Heart left ventricle (tissue), 16 donors: ENCODE data around the gene CEP19. TPM values are rescaled to one million over a fixed set of nuclear protein-coding genes. Genes with fewer than 3 reads are reported as not detected.
"Not testable (repeated sequence)": the region's sequence is repeated elsewhere in the genome, so short reads cannot be mapped to it uniquely, and the experiment has no call there.

Experiments used
- ATAC-seq, 4 donors: fragments of 200-7000 bp; cut with Tn5 transposase; one replicate each; pipeline ENCODE4 v1.9.1; 2020 to 2022; ENCODE audit warnings: moderate library complexity in 4 of 4, mild to moderate bottlenecking in 3 of 4, moderate number of reproducible peaks in 1 of 4
- DNase-seq, 5 donors: peaks; one replicate each; pipeline ENCODE4 v3.0.0-alpha.2; 2020
- H3K27ac ChIP-seq, 12 donors: fragments of 200-600 bp; sonication (generic) in 4 of 12; one replicate each; pipeline versions ENCODE4 v1.5.0 to v1.8.0; 2016 to 2022; ENCODE audit warnings: mild to moderate bottlenecking in 2 of 12
- H3K27me3 ChIP-seq, 9 donors: fragments of 200-600 bp; sonication (generic) in 2 of 9; one replicate each; pipeline versions ENCODE4 v1.5.1 to v1.8.0; 2016 to 2022; ENCODE audit warnings: mild to moderate bottlenecking in 3 of 9
- H3K36me3 ChIP-seq, 9 donors: fragments of 200-600 bp; sonication (generic) in 2 of 9; one replicate each; pipeline versions ENCODE4 v1.5.0 to v1.8.0; 2018 to 2022; ENCODE audit warnings: mild to moderate bottlenecking in 2 of 9
- H3K4me1 ChIP-seq, 12 donors: fragments of 200-600 bp; sonication (generic) in 4 of 12; one replicate each; pipeline versions ENCODE4 v1.5.0 to v1.8.0; 2016 to 2022; ENCODE audit warnings: mild to moderate bottlenecking in 3 of 12
- H3K4me3 ChIP-seq, 12 donors: fragments of 200-600 bp; sonication (generic) in 4 of 12; one replicate each; pipeline versions ENCODE4 v1.5.0 to v1.8.0; 2017 to 2022; ENCODE audit warnings: mild to moderate bottlenecking in 9 of 12, moderate library complexity in 4 of 12
- H3K9me3 ChIP-seq, 12 donors: fragments of 200-600 bp; sonication (generic) in 4 of 12; one replicate each; pipeline versions ENCODE4 v1.5.0 to v1.8.0; 2016 to 2022; ENCODE audit warnings: mild to moderate bottlenecking in 1 of 12
- CTCF ChIP-seq, 12 donors: fragments of 200-600 bp; sonication (generic) in 4 of 12; IDR thresholded peaks; one replicate each; pipeline versions ENCODE4 v1.5.0 to v1.8.0; 2018 to 2022; ENCODE audit warnings: antibody characterized with exemption in 12 of 12, mild to moderate bottlenecking in 5 of 12
- POLR2A ChIP-seq, 2 donors: fragments of 450-650 bp; IDR thresholded peaks; one replicate each; pipeline ENCODE4 v1.6.1; 2017; ENCODE audit warnings: antibody characterized with exemption in 2 of 2, mild to moderate bottlenecking in 2 of 2, moderate library complexity in 2 of 2
- WGBS, 4 donors: extraction: QIAGEN DNeasy Blood & Tissue Kit in 2 of 4; methylation state at CpG; one replicate each; pipeline versions ENCODE4 v1.1.5 to v1.1.7; 2013 to 2018; 5-methylcytosine and 5-hydroxymethylcytosine counted together
- intact Hi-C, 10 donors: fragments of 100-400 bp; cut with DNase I; formaldehyde crosslinking; loops; one replicate each; pipeline versions ENCODE4 v1.11.1 to v1.14.2; 2022
- polyA plus RNA-seq, 2 donors: library from polyadenylated mRNA; stranded (reverse); fragments of 200-250 nt; gene quantifications; one replicate each; pipeline ENCODE4 v1.2.3, GENCODE V29; 2013
- total RNA-seq, 9 donors: library from RNA; depleted of rRNA in 2 of 9; stranded (reverse); fragments of >200 nt in 2 of 9; fragmentation: NEBNext Ultra II Directional in 3 of 9; extraction: Animal tissue kit (Norgen Biotek cat#: 25700) in 3 of 9; gene quantifications; one replicate each; pipeline versions ENCODE4 v1.1.0 to v1.2.4, GENCODE V29; 2016 to 2023
- donor health status: ischemic (EF 13 %, LVEDD 7.1; RV severe dilation, severe dysfunction).
- donor health status: healthy with polysubstance abuse.
- donor health status: DM: no; HTN: yes; CAD: no.
- donor health status: DM: no; HTN: no; CAD: no.
- donor health status: ischemic (EF 25% LVEDD 6.9; RV normal size, moderate dysfunction).
- donor health status: ischemic (EF 25% LVEDD 5.7; RV mildly dilated, moderate dysfunction).
- donor health status: healthy.
- donor health status: DM: yes; HTN: yes; CAD: no.
- donor health status: ischemic (EF 35%, LVEDD 5.7; RV mildly dilated, moderate dysfunction).
- donor health status: nonischemic (EF 11% LVEDD 7.7; RV severe dilation, severe dysfunction).
- donor health status: DM: yes; HTN: yes; CAD: no.
- donor health status: PGD.
- donor health status: ischemic (EF 29% LVEDD 5.4; RV normal size, mild dysfunction).
- donor health status: nonischemic (EF 23%, LVEDD 6.1; RV moderate dilation, normal function).

CEP19 gene
- total and polyA plus RNA-seq, 11 donors = 0.57 to 2.8 (median 1.3) TPM

GRCh38 chr3:196754091-196754981, 42.3 kb upstream of the CEP19 start:
- ATAC-seq (no peak), DNase-seq (no peak)
- Histone ChIP-seq H3K27ac (no peak overlapping the region), H3K27me3 (no peaks in the 10 kb centered on the region), H3K4me1 (peaks cover 0 to 34% (median 5%) of the 10 kb centered on the region in 12 donors), H3K4me3 (no peak overlapping the region), H3K36me3 (peaks cover 0 to 23% (median 0%) of the 10 kb centered on the region in 9 donors), H3K9me3 (peaks cover 0 to 20% (median 3%) of the 10 kb centered on the region in 12 donors)
- 63 to 83% (median 72%) methylated on average over 9 of the region's 9 CpGs for WGBS, 4 donors
- intact Hi-C loops = no loop called here
- no peak for TF ChIP-seq CTCF (IDR thresholded peaks at IDR 0.05)
- TF ChIP-seq POLR2A (IDR thresholded peaks at IDR 0.05) = no peak

- H3K27ac ChIP-seq = no peak overlapping the region
- peaks cover 0 to 23% (median 2%) of the 10 kb centered on the region in 9 donors for H3K36me3 ChIP-seq
- intact Hi-C loops = no loop called here
- peaks cover 0 to 42% (median 5%) of the 10 kb centered on the region in 12 donors for H3K4me1 ChIP-seq
- TF ChIP-seq CTCF (IDR thresholded peaks at IDR 0.05) (no peak), POLR2A (IDR thresholded peaks at IDR 0.05) (no peak)
- H3K4me3 ChIP-seq = no peak overlapping the region
- H3K27me3 ChIP-seq = no peaks in the 10 kb centered on the region
- peaks cover 0 to 20% (median 3%) of the 10 kb centered on the region in 12 donors for H3K9me3 ChIP-seq
- 94 to 96% (median 95%) methylated on average over 8 of the region's 8 CpGs for WGBS, 4 donors
- DNase-seq (no peak), ATAC-seq (no peak)
These were observed 41.2 kb upstream of the CEP19 start for GRCh38 chr3:196753201-196753600.

GRCh38 chr3:196749125-196749524, 37.1 kb upstream of the CEP19 start:
- TF ChIP-seq CTCF (IDR thresholded peaks at IDR 0.05) (no peak), POLR2A (IDR thresholded peaks at IDR 0.05) (no peak)
- ATAC-seq = no peak
- Histone ChIP-seq H3K36me3 (peaks cover 0 to 22% (median 3%) of the 10 kb centered on the region in 9 donors), H3K4me1 (peaks cover 0 to 43% (median 4%) of the 10 kb centered on the region in 12 donors), H3K27me3 (no peaks in the 10 kb centered on the region), H3K9me3 (peaks cover 0 to 8% (median 0%) of the 10 kb centered on the region in 12 donors), H3K27ac (no peak overlapping the region), H3K4me3 (no peak overlapping the region)
- no peak for DNase-seq
- intact Hi-C loops = no loop called here
- 76 to 94% (median 85%) methylated on average over 8 of the region's 8 CpGs for WGBS, 4 donors

- intact Hi-C loops = loop anchor here in 1 of 10 donors (5.0 kb wide), 1 partner anchor 124 kb away; the partner anchor contains the start of gene SENP5
- H3K9me3 ChIP-seq, H3K4me3 ChIP-seq, H3K27ac ChIP-seq, ATAC-seq, H3K27me3 ChIP-seq, DNase-seq: not testable (repeated sequence)
- H3K36me3 ChIP-seq = peaks cover 0 to 13% (median 0%) of the 10 kb centered on the region in 9 donors
- H3K4me1 ChIP-seq = peaks cover 0 to 57% (median 18%) of the 10 kb centered on the region in 12 donors
- WGBS, 4 donors = 93 to 96% (median 94%) methylated on average over 10 of the region's 10 CpGs
These were observed 31.5 kb upstream of the CEP19 start for GRCh38 chr3:196743569-196743968.
